T-helper 2 cell treated with Interferon-gamma antibody and Interleukin-4, amounts not matched to agents 100 ng/mL and 5 ng/mL, for 36 hours (primary cell): Measurements from ENCODE around the gene MGLL. TPM values are rescaled to one million over a fixed set of nuclear protein-coding genes. Genes with fewer than 3 reads are reported as not detected.

Experiments
- intact Hi-C: fragments of 100-400 bp; cut with micrococcal nuclease; formaldehyde crosslinking; loops from one replicate; pipeline ENCODE4 v1.15.1; 2023
- total RNA-seq: library from RNA; stranded (reverse); gene quantifications from 2 replicates; pipeline ENCODE4 v1.2.3, GENCODE V29; 2022

Gene MGLL
- total RNA-seq, result 3.8 and 5.0 TPM in 2 replicates

DNA sequence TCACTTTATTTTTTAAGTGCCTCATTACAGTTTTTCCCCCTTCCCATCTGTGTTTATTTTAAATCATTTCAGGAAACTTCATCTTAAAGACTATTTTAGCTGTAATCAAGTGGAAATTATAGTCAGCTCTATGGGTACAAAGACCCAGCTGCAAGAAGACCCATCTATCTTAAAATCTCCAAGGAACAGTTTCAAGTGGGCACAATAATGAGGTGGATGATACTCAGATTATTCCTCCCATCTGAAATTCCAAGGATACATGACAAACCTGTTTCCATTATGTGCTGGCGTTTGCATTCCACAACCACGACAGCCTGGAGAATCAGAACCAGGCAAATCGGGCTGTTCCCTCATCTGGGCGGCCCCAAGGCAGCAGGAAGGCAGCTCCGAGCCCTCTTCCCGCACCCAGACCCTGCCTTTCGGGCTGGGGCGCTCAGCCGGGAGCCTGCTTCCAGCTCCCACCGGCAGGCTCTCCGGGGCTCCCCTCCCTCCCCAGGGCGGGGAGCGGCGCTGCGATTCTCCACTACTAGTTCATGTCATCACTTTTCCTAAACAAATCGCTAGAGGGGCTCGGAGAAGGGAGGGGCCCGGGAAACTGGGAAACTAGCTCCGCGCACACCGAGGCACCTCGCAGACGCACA, at the start of gene MGLL:
MGLL (minus strand) TSS at position 475 of the 641 bp plus-strand sequence; CDS start at position 278, 197 bp downstream.
- intact Hi-C loops, result loop anchor here (2.0 to 5.0 kb wide), 3 partner anchors 150 to 230 kb away; partner anchors contain the start of genes ABTB1, MCM2 and SEC61A1

- intact Hi-C loops, result no loop called here
These were observed 47.8 kb upstream of the MGLL start for GRCh38 chr3:127870156-127870555.

- intact Hi-C loops, result no loop called here
These were observed 45.7 kb upstream of the MGLL start for GRCh38 chr3:127867986-127868385.

- intact Hi-C loops, result no loop called here
These were observed 45.1 kb upstream of the MGLL start for GRCh38 chr3:127867412-127867811.

DNA sequence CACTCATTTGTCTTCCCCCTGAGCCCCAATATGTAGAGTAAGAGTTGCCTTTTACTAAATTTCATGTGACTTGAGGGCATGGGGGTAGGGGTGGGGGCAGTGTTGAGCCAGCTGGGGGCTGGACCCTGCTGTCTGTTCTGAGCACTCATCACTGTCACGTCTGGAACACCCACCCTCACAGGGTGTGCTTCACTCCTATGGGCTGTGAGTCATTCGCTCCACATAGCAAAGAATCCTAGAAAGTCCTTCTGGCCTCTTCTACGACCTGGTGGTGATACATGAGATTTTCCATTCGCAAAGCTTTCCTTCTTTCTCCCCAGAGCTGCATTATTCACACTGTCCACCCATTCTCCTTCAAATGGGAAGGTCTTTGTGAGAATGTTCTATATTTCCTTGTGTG, 43.6 kb upstream of the MGLL start:
- intact Hi-C loops, result no loop called here

- intact Hi-C loops, result no loop called here
These were observed 37.9 kb upstream of the MGLL start for GRCh38 chr3:127860211-127860696.

GRCh38 chr3:127859730-127860129, 37.4 kb upstream of the MGLL start:
- intact Hi-C loops, result no loop called here

GRCh38 chr3:127858937-127859336, 36.6 kb upstream of the MGLL start:
- intact Hi-C loops, result no loop called here

GRCh38 chr3:127858521-127858920, 36.2 kb upstream of the MGLL start:
- intact Hi-C loops, result no loop called here

DNA sequence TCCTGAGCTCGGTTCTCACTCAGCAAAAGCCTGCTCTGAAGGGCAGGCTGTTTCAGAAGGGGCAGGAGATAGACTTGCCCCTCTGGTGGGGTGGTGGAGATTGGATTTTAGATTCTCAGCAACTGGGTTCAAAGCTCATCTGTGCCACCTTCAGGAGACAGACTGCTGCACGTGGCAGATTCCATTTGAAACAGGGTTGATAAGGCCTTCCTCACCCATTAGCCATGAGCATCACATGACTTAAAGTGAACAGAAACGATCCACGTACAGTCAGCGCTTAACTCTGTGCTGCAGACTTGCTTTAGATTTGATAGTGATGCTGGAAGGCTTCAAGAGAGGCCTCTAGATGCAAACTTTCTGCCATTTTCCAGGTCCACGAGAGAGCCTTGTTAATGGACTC, 35.0 kb upstream of the MGLL start:
- intact Hi-C loops, result no loop called here

DNA sequence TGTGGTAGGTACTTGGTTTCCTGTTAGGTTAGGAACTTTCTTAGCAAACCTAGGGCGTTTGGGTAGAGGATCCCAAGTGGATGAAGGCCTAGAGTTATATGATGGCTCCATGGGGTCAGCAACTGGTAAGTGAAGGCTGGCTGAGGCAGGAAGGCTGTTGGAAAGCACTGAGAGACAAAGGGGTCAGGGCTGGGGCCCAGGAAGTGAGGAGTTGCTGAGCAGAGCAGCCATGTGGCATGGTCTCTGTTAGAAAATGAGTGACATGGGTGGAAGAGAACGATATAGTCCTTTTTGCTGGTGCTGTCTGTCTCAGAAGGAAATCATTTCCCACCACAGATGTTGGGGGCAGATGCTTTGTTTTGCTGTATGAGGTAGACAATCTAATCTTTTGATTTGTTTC, 34.5 kb upstream of the MGLL start:
- intact Hi-C loops, result no loop called here

- intact Hi-C loops, result no loop called here
These were observed 32.9 kb upstream of the MGLL start for GRCh38 chr3:127855246-127855645.

DNA sequence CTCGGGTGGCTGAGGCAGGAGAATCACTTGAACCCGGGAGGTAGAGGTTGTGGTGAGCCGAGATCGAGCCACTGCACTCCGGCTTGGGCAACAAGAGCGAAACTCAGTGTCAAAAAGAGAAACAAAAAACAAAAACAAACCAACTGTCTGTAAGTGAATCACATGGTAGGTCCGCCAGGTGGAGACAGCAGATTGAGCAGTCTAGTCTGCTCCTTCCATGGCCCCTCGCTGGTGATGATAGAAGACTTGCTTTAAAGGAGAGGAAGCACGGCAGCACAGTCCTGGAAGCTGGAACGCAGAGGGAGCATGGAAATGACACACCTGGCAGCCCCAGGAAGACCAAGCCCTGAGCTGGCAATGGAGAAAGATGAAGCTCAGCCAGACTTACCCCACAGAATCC, 31.4 kb upstream of the MGLL start:
- intact Hi-C loops, result no loop called here

GRCh38 chr3:127851899-127852298, 29.6 kb upstream of the MGLL start:
- intact Hi-C loops, result no loop called here

GRCh38 chr3:127849368-127849767, 27.1 kb upstream of the MGLL start:
- intact Hi-C loops, result no loop called here

GRCh38 chr3:127848131-127849129, 26.1 kb upstream of the MGLL start:
- intact Hi-C loops, result no loop called here

DNA sequence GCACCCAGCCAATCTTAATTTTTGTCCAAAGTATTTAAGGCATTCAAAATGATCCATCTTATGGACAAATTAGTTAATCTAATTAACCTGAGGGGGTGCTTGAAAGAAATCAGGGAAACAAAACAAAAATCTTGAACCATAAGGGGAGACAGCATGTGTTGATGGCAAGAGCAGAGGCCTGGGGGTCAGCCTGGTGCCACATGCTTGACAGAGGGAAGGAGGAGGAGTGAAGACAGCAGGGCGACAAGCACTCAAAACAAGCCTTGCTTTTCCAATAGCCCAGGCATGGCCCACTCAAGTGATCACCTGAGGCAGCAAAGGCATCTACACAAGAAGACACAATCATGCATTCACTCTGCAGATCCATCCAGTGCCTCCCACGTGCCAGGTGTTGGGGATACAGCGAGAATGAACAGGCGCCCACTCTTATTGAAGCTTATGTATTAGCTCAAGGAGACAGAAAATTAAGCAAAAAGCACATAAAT, 25.0 kb upstream of the MGLL start:
- intact Hi-C loops, result no loop called here

DNA sequence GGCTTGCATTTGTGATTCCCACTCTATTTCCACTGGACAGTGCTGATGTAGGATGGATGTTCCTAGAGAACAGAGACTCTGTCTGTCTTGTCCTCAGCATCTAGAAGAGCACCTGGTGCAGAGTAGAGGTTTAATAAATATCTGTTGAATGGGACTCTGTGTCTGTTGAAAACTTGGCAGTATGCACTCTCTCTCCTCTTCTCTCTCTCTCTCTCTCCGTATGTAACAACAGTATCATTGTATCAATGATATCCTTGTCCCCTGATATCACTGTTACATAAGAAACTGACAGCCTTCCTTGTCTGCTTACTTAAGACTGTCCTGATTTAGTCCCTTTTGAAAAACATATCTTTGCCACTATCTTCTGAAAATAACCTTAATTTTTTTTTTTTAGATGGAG, 24.3 kb upstream of the MGLL start:
- intact Hi-C loops, result no loop called here

DNA sequence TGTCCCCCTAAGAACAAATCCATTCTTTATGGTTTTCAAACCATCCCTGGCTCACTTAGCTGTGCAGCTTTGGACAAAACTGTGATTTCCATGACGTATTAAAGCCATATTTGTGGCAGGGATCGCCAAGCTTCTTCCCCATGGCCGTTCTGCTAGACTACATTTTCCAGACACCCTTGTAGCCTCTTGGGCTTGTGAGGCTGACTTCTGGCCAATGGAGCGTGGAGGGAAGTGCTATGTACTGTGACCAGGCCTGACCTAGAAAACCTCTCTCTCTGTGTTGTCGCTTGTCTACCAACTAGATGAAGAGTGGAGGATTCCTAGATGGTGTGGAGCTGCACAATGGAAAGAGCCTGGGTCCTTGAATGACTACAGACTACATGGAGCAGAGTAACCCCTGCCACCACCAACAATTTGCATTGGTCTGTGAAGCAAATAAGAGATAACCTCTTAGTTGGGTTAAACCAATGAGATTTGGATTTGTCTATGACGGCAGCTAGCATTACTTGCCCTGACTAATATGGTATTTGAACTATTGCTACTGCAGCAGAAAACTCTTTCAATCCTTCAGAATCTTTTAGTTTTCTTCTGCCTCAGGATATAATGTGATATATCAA, 22.1 kb upstream of the MGLL start:
- intact Hi-C loops, result no loop called here

DNA sequence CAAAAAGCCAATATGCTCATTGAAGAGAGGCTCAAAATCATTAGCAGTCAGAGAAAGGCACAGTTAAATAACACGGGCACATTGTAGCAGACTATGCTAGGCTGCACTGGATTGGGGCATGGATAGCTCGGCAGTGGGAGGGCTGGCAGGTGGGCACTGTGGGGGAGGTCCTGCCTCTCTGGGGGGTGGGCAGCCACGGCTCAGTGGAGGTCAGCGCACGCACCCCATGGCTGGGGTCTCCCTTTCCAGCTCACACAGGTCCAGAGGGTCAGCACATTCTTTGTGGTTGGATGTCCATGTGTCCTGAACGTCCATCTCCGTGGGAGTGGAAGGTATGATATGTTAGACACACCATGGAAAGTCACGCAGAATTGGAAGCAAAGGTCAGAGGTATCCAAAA, 18.4 kb upstream of the MGLL start:
- intact Hi-C loops, result no loop called here

GRCh38 chr3:127839099-127839498, 16.8 kb upstream of the MGLL start:
- intact Hi-C loops, result no loop called here
